HG02870 (cell line): ENCODE measurements around the gene IL13RA1.
"Not testable (repeated sequence)": the region's sequence is repeated elsewhere in the genome, so short reads cannot be mapped to it uniquely, and the experiment has no call there.

Experiments
- ATAC-seq: cut with Tn5 transposase; IDR thresholded peaks from one replicate; pipeline ENCODE4 v1.9.1; 2021; ENCODE audit warnings: mild to moderate bottlenecking, moderate library complexity; ENCODE audit not compliant: unreplicated experiment

The IL13RA1 gene

DNA sequence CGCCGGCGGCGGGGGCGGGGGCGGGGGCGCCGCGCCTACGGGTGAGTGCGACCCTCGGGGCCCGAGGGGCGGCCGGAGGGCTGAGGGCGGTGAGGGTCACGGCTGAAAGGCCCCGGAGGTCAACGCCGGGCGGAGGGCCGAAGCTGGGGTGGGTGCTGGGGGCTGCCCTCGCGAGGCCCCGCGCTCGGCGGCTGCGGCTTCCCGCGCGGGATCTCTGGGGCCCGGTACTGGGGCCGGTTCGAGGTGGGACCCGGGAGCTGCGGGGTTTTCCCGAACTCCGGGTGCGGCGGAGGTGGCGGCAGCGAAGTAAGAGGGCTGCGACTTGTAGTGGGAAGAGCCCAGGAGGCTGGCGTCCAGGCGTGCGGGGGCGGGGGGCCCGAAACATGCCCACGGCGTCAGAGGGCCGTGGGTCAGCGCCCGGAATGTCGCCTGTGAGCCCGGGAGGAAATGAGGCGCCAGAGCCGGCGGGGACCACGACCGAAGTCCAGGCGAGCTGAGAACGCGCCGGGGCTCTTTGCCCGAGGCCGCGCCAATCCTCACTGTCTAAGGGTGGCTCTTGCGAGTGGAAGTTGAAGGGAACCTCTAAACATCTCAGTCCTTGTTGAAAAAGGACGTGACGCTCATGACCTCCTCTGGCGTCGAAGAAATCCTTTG lies 407 bp downstream of the IL13RA1 start:
- peak; percentile 23 for ATAC-seq

DNA sequence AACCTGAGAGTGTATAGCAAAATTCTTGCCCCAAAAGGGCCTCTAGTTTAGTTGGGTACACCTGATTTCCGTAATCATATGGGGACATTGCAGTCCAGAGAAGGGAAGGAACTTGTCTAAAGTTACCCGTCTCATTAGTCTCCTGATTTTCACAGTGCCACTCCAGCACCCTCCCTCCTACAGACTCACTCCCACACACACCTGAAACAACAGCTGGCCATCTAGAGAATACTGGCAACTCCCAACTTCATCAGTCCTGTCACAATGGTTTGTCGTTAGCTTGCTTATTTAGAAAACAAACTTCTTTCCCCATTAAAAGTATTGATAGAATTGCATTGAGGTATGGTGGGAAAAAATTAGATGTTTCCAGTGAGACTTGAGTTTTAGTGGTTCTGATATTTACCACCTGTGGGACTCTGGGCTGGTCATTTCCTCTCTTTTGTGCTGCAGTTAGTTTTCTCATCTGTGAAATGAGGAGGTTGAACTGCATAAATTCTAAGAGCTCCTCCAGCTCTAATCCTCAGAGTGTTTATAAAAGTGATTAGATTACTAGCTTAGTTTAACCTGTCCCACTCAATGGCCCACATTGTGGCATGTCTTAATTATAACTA lies 1.7 kb downstream of the IL13RA1 start:
- ATAC-seq = no peak

DNA sequence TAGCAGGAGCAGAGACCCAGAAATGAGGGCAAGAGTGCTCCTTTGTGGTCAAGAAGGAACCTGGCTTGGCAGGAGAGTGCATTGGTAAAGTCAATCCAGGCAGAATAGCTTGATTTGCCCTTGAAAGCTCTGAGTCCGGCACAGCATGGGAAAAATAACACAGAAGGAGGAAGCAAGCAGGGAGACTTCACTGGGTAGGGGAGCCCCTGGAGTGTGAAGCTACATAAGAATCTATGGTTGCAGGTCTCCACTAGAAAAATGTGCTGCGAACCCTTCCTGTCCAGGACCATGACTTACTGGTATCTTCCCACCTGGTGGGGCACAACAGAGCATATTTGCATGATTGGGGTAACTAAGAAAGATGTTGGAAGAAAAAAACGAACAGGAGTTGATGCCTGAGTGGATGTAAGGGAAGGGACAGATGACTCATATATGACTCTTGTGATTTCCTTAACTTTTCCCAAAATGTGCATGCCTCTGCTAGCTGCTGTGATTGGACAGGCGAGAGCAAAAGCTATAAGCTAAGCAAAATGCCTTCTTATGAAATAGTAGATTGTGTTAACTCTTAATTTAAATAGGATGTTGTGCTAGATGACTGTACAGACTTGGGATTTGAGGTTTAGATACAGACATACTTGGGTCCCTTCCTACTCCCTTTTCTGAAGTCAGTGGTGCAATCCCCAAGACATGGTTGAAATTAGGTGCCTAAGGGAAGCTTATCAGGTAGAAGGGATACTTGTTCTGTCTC lies 3.3 kb downstream of the IL13RA1 start:
- no peak for ATAC-seq

DNA sequence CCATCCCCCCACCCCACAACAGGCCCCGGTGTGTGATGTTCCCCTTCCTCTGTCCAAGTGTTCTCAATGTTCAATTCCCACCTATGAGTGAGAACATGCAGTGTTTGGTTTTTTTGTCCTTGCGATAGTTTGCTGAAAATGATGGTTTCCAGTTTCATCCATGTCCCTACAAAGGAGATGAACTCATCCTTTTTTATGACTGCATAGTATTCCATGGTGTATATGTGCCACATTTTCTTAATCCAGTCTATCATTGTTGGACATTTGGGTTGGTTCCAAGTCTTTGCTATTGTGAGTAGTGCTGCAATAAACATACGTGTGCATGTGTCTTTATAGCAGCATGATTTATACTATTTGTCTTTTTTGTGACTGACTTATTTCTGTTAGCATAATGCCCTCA lies 5.1 kb downstream of the IL13RA1 start:
- not testable (repeated sequence) for ATAC-seq

DNA sequence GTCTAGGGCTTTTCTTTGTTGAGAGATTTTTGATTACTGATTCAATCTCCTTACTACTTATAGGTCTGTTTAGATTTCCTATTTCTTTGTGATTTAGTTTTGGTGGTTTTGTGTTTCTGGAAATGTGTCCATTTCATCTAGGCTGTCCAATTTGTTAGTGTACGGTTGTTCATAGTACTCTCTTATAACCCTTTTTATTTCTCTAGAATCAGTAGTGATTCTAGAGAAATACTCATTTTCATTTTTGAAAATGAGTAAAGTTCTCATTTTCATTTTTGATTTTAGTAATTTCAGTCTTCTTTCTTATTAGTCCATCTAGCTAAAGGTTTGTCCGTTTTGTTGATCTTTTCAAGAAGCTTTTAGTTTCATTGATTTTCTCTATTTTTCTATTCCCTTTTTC lies 7.5 kb downstream of the IL13RA1 start:
- ATAC-seq = no peak

GRCh38 chrX:118736394-118737010 lies 9.1 kb downstream of the IL13RA1 start:
- ATAC-seq = peak; percentile 59

GRCh38 chrX:118739577-118739976 lies 12.2 kb downstream of the IL13RA1 start:
- no peak for ATAC-seq

- ATAC-seq = no peak
These were observed 13.0 kb downstream of the IL13RA1 start for GRCh38 chrX:118740276-118740889.

DNA sequence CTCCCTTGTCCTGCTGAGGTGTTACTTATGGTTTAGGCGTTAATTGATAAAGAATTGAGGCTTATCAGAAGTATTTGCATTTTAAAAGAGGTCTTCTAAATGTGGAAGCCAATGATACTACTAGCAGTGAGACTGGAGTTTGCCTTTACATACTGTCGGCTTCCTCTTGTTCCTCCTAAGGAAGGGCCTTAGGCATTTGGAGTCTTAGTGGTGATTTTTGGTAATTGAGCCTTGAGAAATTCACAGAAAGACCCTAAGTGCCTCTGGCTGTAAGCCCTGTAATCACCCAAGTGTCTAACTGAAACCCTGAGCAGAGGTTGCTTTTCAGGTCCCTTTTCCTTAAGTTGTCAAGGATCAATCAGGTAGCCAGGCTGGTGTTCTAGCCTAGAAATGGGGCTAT lies 14.8 kb downstream of the IL13RA1 start:
- ATAC-seq = no peak

GRCh38 chrX:118745570-118745969 lies 18.2 kb downstream of the IL13RA1 start:
- no peak for ATAC-seq

- peak; percentile 77 for ATAC-seq
These were observed 24.8 kb downstream of the IL13RA1 start for GRCh38 chrX:118751950-118752783.

DNA sequence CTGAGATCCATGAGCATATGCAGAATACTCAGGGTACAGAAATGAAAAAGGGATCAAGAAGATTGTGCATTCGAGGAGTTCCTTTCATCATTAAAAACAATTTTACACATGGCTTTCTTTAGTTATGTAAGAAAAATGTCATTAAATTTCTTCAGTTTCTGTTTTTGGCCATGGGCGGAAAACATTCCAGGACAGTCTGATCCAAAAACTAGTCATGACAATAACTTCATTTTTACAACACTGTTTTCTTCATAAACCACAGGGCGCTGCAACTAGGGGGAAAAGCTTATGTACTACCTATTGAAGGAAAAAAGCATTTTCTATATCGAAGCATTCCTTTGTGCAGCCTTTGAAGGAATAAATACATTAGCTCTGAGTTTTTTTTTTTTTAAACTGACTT lies 28.2 kb downstream of the IL13RA1 start:
- no peak for ATAC-seq

DNA sequence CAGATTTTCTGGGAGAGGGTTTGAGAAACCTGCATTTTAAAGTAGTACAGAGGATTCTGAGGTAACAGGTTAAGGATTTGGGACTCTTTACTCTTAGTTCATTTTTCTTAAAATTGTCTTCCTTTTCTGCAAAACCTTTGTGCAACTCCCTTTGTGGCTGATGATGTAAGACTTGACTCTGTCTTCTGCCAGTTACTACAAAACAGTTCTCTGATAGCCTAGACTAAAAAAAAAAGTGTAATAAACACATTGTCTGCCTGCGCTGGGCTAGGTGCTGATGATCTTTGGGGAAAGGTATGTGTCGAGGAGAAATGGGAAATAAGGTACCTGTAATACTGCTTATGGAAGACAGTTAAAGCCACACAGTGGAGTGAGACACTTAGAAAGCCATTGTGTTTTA lies 28.7 kb downstream of the IL13RA1 start:
- ATAC-seq = no peak

GRCh38 chrX:118758511-118758910 lies 31.1 kb downstream of the IL13RA1 start:
- no peak for ATAC-seq

- no peak for ATAC-seq
These were observed 32.6 kb downstream of the IL13RA1 start for GRCh38 chrX:118760025-118760424.

DNA sequence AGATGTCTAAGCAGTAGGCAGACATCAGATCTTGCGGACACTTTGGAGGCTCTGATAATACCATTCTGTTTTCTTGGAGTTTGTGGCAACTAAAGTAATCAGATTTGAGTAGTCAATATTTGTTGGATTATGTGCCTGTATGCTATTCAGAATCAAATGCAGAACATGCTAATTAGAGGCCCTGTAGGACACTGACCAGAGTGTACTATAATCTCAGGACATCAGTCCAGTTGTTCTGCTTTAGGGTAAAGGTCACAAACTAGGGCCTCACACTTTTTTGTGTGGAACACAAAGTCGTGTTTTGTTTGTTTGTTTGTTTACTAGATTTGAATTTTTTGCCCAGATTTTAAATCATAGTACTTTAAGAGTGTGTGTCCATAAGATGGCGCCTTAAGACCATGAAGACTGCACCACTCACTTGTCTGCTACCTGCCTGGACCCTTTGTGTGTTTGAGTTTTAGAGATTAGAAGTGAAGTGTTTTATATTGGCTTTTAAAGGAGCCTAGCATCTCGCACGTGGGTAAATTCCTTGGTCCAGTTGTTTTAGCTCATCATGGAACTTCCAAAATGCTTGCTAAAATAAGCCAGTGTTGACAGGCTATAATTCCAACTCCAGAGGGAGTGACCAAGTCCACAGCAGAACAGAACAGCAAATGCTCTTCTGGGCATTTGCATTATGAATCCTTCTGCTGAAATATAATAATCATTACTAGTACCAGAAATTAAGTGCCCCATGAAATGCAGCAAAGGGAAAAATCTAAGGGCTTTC lies 34.7 kb downstream of the IL13RA1 start:
- ATAC-seq = no peak

- ATAC-seq = no peak
These were observed 36.1 kb downstream of the IL13RA1 start for GRCh38 chrX:118763489-118763888.

GRCh38 chrX:118764122-118764521 lies 36.7 kb downstream of the IL13RA1 start:
- ATAC-seq = no peak

GRCh38 chrX:118770133-118770760 lies 42.8 kb downstream of the IL13RA1 start:
- no peak for ATAC-seq
